ENCODE data around the gene TLK1. TPM values are rescaled to one million over a fixed set of nuclear protein-coding genes. Genes with fewer than 3 reads are reported as not detected.

TLK1 gene
- total RNA-seq, 2 donors from 2014 or later: 31.9 to 48.1 TPM

DNA sequence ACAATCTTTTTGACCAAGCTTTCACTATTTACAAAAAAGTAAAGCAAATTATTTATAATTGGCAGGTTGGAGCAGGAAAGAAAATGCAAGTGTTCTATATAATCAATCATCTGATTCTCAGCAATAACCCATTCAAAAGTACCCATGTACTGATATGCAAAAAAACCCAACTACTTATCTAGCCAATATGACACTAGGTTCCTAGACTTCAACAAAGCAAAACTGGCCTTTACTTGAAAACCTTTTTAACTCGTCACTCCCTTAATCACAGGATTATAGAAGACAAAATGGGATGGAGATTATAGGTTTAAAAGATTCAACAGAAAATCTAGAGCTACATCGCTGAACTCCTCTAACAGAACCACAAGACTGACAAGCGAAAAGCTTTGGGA, 3.6 kb downstream of the TLK1 start:
- no peak overlapping the region for H3K27ac ChIP-seq
- no peaks in the 10 kb centered on the region for H3K36me3 ChIP-seq (replicated peaks in 1 of 2; ENCODE audit: insufficient read depth in 1 of 2, low read depth in 2 of 2)
- intact Hi-C loops (cut with DNase I): no loop called here
- H3K9me3 ChIP-seq: no peaks in the 10 kb centered on the region
- TF ChIP-seq, protein P1, sequence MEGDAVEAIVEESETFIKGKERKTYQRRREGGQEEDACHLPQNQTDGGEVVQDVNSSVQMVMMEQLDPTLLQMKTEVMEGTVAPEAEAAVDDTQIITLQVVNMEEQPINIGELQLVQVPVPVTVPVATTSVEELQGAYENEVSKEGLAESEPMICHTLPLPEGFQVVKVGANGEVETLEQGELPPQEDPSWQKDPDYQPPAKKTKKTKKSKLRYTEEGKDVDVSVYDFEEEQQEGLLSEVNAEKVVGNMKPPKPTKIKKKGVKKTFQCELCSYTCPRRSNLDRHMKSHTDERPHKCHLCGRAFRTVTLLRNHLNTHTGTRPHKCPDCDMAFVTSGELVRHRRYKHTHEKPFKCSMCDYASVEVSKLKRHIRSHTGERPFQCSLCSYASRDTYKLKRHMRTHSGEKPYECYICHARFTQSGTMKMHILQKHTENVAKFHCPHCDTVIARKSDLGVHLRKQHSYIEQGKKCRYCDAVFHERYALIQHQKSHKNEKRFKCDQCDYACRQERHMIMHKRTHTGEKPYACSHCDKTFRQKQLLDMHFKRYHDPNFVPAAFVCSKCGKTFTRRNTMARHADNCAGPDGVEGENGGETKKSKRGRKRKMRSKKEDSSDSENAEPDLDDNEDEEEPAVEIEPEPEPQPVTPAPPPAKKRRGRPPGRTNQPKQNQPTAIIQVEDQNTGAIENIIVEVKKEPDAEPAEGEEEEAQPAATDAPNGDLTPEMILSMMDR (IDR thresholded peaks at IDR 0.05): no peak
- no peak for TF ChIP-seq POLR2A (IDR thresholded peaks at IDR 0.05)
- no peaks in the 10 kb centered on the region for H3K27me3 ChIP-seq
- no peak overlapping the region for H3K4me3 ChIP-seq
- peaks cover 53% of the 10 kb centered on the region for H3K4me1 ChIP-seq
- no peak for ATAC-seq
- WGBS, 2 donors: 72% methylated on average over 3 of the region's 3 CpGs
- no peak for DNase-seq

DNA sequence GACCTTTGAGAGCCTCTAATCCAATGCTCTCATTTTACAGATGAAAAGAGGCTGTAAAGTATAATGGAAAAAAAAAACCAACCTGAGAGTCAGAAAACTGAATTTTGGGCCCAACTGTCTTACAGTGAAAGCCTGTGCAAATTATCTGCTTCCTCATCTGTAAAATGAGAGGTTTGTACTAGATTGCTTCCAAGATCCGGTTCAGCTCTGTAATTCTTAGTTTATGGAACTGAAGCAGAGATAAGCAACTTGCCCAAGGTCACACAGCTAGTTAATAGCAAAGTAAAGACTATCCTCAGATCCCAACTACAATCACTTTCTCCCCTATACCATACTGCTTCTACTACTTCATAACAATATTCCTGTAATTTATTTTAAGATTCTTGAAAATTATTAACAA, 6.3 kb downstream of the TLK1 start:
- peak; percentile 19 for ATAC-seq
- H3K4me1 ChIP-seq: peaks cover 77% of the 10 kb centered on the region
- H3K4me3 ChIP-seq: no peak overlapping the region
- DNase-seq: no peak
- WGBS, 2 donors: 0% methylated on average over 1 of the region's 1 CpG
- H3K36me3 ChIP-seq (replicated peaks in 1 of 2; ENCODE audit: insufficient read depth in 1 of 2, low read depth in 2 of 2): no peaks in the 10 kb centered on the region
- peak overlapping the region in 2 of 4 donors; percentile 14 to 50 for H3K27ac ChIP-seq
- no peaks in the 10 kb centered on the region for H3K27me3 ChIP-seq
- intact Hi-C loops (cut with DNase I): no loop called here
- no peaks in the 10 kb centered on the region for H3K9me3 ChIP-seq
- no peak for TF ChIP-seq POLR2A (IDR thresholded peaks at IDR 0.05)
- TF ChIP-seq, protein P1 (IDR thresholded peaks at IDR 0.05): no peak

DNA sequence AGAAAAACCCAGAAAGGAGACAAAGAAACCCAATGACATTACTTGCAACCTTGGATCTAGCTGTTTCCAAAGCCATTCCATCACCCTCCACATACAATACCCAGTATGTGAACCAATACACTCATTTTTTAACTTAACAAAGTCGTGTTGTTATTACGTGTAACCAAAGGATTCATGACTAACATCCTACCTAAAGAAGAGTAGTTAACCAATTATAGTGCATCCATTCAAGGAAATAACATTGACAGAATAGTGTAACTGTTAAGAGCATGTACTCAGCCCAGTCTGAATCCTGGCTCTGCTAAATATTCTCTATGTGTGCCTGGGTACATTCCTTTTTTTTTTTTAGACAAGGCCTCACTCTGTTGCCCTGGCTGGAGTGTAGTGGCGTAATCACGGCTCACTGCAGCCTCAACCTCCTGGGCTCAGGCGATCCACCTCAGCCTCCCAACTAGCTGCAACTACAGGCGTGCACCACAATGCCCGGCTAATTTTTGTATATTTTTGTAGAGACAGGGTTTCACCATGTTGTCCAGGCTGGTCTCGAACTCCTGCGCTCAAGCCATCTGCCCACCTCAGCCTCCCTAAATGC, 9.9 kb downstream of the TLK1 start:
- intact Hi-C loops (cut with DNase I): no loop called here
- TF ChIP-seq, protein P1 (IDR thresholded peaks at IDR 0.05): no peak
- TF ChIP-seq POLR2A (IDR thresholded peaks at IDR 0.05): no peak
- Histone ChIP-seq H3K4me1 (peaks cover 71% of the 10 kb centered on the region), H3K27me3 (no peaks in the 10 kb centered on the region), H3K36me3 (replicated peaks in 1 of 2; ENCODE audit: insufficient read depth in 1 of 2, low read depth in 2 of 2) (no peaks in the 10 kb centered on the region), H3K4me3 (no peak overlapping the region), H3K27ac (peak overlapping the region in 2 of 4 donors; percentile 6 to 41), H3K9me3 (no peaks in the 10 kb centered on the region)
- WGBS, 2 donors: 89 to 92% methylated on average over 9 of the region's 9 CpGs
- ATAC-seq (no peak), DNase-seq (no peak)

DNA sequence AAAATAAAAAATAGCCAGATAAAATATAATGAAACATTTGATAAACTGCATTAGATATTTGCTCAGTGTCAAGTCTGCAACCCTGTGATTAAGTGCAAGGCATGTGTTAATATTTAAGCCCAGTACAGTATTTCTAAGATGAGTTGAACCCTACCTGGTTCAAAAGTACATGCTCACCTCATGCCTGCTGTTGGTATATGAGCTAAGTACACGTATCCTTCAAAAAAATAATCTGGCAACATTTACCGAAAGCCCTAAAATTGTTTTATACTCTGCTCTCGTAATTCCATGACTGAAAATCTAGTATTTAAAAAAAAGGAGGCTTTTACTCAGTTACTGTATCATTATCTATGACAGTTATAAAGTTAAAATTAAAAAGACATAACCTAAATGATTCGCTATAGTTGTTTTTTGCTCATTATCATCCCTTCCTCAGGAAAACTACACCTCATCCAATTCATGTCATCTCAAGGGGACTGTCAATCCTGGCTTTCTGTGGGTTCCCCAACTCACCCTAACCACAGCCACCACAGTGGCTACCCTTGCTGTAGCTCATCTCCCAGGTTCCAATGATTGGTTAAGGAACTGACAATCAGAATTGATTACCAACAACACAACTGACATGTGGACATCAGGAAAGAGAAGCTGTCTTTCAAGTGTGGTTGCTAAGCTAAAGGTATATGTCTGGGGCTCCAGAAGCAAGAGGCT, 10.6 kb downstream of the TLK1 start:
- peak; percentile 71 for ATAC-seq
- H3K4me1 ChIP-seq: peaks cover 68% of the 10 kb centered on the region
- H3K27me3 ChIP-seq: no peaks in the 10 kb centered on the region

More for the DNA sequence above, 10.6 kb downstream of the TLK1 start:
- Histone ChIP-seq H3K4me3 (no peak overlapping the region), H3K36me3 (replicated peaks in 1 of 2; ENCODE audit: insufficient read depth in 1 of 2, low read depth in 2 of 2) (no peaks in the 10 kb centered on the region), H3K27ac (peak overlapping the region in 2 of 4 donors; percentile 6 to 41), H3K9me3 (no peaks in the 10 kb centered on the region)
- TF ChIP-seq POLR2A (IDR thresholded peaks at IDR 0.05): no peak
- TF ChIP-seq, protein P1 (IDR thresholded peaks at IDR 0.05): no peak
- DNase-seq: no peak
- intact Hi-C loops (cut with DNase I): no loop called here
- WGBS, 2 donors: 13 to 21% methylated on average over 4 of the region's 4 CpGs
